DMS153 treated with DMSO at 0.1 percent for 48 hours (cell line): ENCODE results near the gene THRB.

Experiments
- DNase-seq: peaks from one replicate; lab custom pipeline; 2025; ENCODE audit not compliant: unreplicated experiment; lab: John Stamatoyannopoulos, UW

Gene THRB

GRCh38 chr3:24273491-24273890, 221.2 kb downstream of the THRB start:
- DNase-seq = no peak

- no peak for DNase-seq
These were observed 221.8 kb downstream of the THRB start for GRCh38 chr3:24272875-24273274.

- no peak for DNase-seq
These were observed 222.2 kb downstream of the THRB start for GRCh38 chr3:24272408-24272807.

GRCh38 chr3:24271228-24271627, 223.4 kb downstream of the THRB start:
- no peak for DNase-seq

GRCh38 chr3:24270744-24271143, 223.9 kb downstream of the THRB start:
- DNase-seq = no peak

GRCh38 chr3:24270204-24270691, 224.4 kb downstream of the THRB start:
- DNase-seq = no peak

GRCh38 chr3:24264748-24265158, 229.9 kb downstream of the THRB start:
- DNase-seq = no peak

GRCh38 chr3:24264011-24264410, 230.6 kb downstream of the THRB start:
- no peak for DNase-seq

GRCh38 chr3:24263069-24263668, 231.5 kb downstream of the THRB start:
- DNase-seq = no peak

GRCh38 chr3:24261521-24261920, 233.1 kb downstream of the THRB start:
- no peak for DNase-seq

- no peak for DNase-seq
These were observed 234.6 kb downstream of the THRB start for GRCh38 chr3:24259901-24260512.

GRCh38 chr3:24258727-24259600, 235.7 kb downstream of the THRB start:
- no peak for DNase-seq

- DNase-seq = no peak
These were observed 236.4 kb downstream of the THRB start for GRCh38 chr3:24258260-24258659.

GRCh38 chr3:24255414-24255813, 239.2 kb downstream of the THRB start:
- DNase-seq = no peak

- DNase-seq = no peak
These were observed 240.0 kb downstream of the THRB start for GRCh38 chr3:24254649-24255048.

- DNase-seq = no peak
These were observed 241.3 kb downstream of the THRB start for GRCh38 chr3:24253336-24253735.

- no peak for DNase-seq
These were observed 245.1 kb downstream of the THRB start for GRCh38 chr3:24249523-24249922.

GRCh38 chr3:24245056-24245455, 249.6 kb downstream of the THRB start:
- DNase-seq = no peak

- no peak for DNase-seq
These were observed 250.2 kb downstream of the THRB start for GRCh38 chr3:24244491-24244890.

GRCh38 chr3:24242012-24242698, 252.5 kb downstream of the THRB start:
- no peak for DNase-seq

GRCh38 chr3:24240306-24240705, 254.3 kb downstream of the THRB start:
- no peak for DNase-seq
